Trophoblast cell (in vitro differentiated cells and primary cell): Measurements from ENCODE around the gene PDILT.
"Not testable (repeated sequence)": the region's sequence is repeated elsewhere in the genome, so short reads cannot be mapped to it uniquely, and the experiment has no call there.

Experiments
- DNase-seq, 2 donors: peaks; one replicate each; pipeline ENCODE4 v3.0.0-alpha.2; 2016
- H2AFZ ChIP-seq: 2 replicates; pipeline ENCODE4 v1.6.1; 2013; ENCODE audit warnings: low read length, moderate library complexity, mild to moderate bottlenecking; ENCODE audit not compliant: insufficient read depth, poor library complexity
- H2AK5ac ChIP-seq: 2 replicates; pipeline ENCODE4 v1.6.1; 2013; ENCODE audit warnings: mild to moderate bottlenecking, low read length
- H2BK120ac ChIP-seq: 2 replicates; pipeline ENCODE4 v1.6.1; 2013; ENCODE audit warnings: low read length, mild to moderate bottlenecking, moderate library complexity; ENCODE audit not compliant: insufficient read depth, poor library complexity
- H2BK12ac ChIP-seq: 2 replicates; pipeline ENCODE4 v1.6.1; 2013; ENCODE audit warnings: mild to moderate bottlenecking, low read length, moderate library complexity
- H2BK5ac ChIP-seq: 2 replicates; pipeline ENCODE4 v1.6.1; 2013; ENCODE audit warnings: low read length, low read depth, moderate library complexity, mild to moderate bottlenecking; ENCODE audit not compliant: poor library complexity
- H3K14ac ChIP-seq: 2 replicates; pipeline ENCODE4 v1.6.1; 2013; ENCODE audit warnings: mild to moderate bottlenecking, low read length
- H3K18ac ChIP-seq: 2 replicates; pipeline ENCODE4 v1.6.1; 2013; ENCODE audit warnings: mild to moderate bottlenecking, low read length
- H3K23ac ChIP-seq: 2 replicates; pipeline ENCODE4 v1.6.1; 2013; ENCODE audit warnings: low read length
- H3K27ac ChIP-seq: 2 replicates; pipeline ENCODE4 v1.5.1; 2013; ENCODE audit warnings: low read depth, mild to moderate bottlenecking, inconsistent platforms, low read length, moderate library complexity
- H3K27me3 ChIP-seq: 2 replicates; pipeline ENCODE4 v1.6.1; 2013; ENCODE audit warnings: inconsistent platforms, mild to moderate bottlenecking, low read length, moderate library complexity; ENCODE audit not compliant: insufficient read depth
- H3K36me3 ChIP-seq, 2 experiments: 1 replicate in 1 of 2; 2 replicates in 1 of 2; pipeline ENCODE4 v1.6.1; 2013; ENCODE audit warnings: low read length in 2 of 2, mild to moderate bottlenecking in 2 of 2, moderate library complexity in 1 of 2; ENCODE audit not compliant: insufficient read depth in 2 of 2, control insufficient read depth in 1 of 2
- H3K4ac ChIP-seq: 2 replicates; pipeline ENCODE4 v1.6.1; 2013; ENCODE audit warnings: low read depth, mild to moderate bottlenecking, low read length, moderate library complexity
- H3K4me1 ChIP-seq, 2 experiments: 1 replicate in 1 of 2; 2 replicates in 1 of 2; pipeline ENCODE4 v1.6.1; 2013; ENCODE audit warnings: low read length in 2 of 2, mild to moderate bottlenecking in 2 of 2, moderate library complexity in 1 of 2; ENCODE audit not compliant: insufficient read depth in 2 of 2, control insufficient read depth in 1 of 2
- H3K4me2 ChIP-seq: 2 replicates; pipeline ENCODE4 v1.6.1; 2013; ENCODE audit warnings: inconsistent platforms, mild to moderate bottlenecking, low read length, moderate library complexity
- H3K4me3 ChIP-seq: 2 replicates; pipeline ENCODE4 v1.5.1; 2013; ENCODE audit warnings: mild to moderate bottlenecking, low read depth, low read length, inconsistent platforms
- H3K79me1 ChIP-seq: one replicate; pipeline ENCODE4 v1.6.1; 2013; ENCODE audit warnings: low read length
- H3K79me2 ChIP-seq: 2 replicates; pipeline ENCODE4 v1.6.1; 2013; ENCODE audit warnings: low read length, mild to moderate bottlenecking; ENCODE audit not compliant: control insufficient read depth, insufficient read depth, poor library complexity
- H3K9ac ChIP-seq: 2 replicates; pipeline ENCODE4 v1.6.1; 2013; ENCODE audit warnings: mild to moderate bottlenecking, low read length
- H3K9me3 ChIP-seq: 2 replicates; pipeline ENCODE4 v1.6.1; 2013; ENCODE audit warnings: low read depth, mild to moderate bottlenecking, control low read depth, inconsistent platforms, low read length; ENCODE audit not compliant: insufficient read depth
- H4K12ac ChIP-seq: 2 replicates; pipeline ENCODE4 v1.6.1; 2013; ENCODE audit warnings: low read depth, mild to moderate bottlenecking, low read length, moderate library complexity
- H4K8ac ChIP-seq: 2 replicates; pipeline ENCODE4 v1.6.1; 2013; ENCODE audit warnings: low read depth, mild to moderate bottlenecking, low read length, moderate library complexity
- H4K91ac ChIP-seq: one replicate; pipeline ENCODE4 v1.6.1; 2013; ENCODE audit warnings: low read depth, mild to moderate bottlenecking, low read length, moderate library complexity
- WGBS: extraction: QIAGEN DNeasy Blood & Tissue Kit; methylation state at CpG from one replicate; pipeline ENCODE4 v1.1.7; 2013; ENCODE audit warnings: missing lambda C conversion rate; ENCODE audit not compliant: insufficient read length, insufficient coverage; ENCODE audit errors: extremely low coverage; 5-methylcytosine and 5-hydroxymethylcytosine counted together

Gene PDILT

DNA sequence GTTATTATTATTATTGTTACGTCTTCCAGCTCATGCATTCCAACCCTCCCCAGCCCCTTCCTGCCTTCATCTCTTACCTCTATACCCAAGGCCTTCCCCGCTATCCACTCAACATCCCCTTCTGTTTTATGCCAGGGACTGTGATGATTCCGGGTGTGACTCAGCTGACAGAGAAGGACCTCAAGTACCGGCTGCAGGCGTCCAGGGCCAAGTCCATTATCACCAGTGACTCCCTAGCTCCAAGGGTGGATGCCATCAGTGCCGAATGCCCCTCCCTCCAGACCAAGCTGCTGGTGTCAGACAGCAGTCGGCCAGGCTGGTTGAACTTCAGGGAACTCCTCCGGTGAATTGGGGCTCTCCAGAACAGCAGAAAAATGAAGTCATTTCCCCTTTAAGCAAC, 14.6 kb upstream of the PDILT start:
- WGBS, result no CpG with 5 or more reads among the region's 8 CpGs
- H3K14ac ChIP-seq, H3K27ac ChIP-seq, H3K79me1 ChIP-seq, H3K79me2 ChIP-seq, H2AK5ac ChIP-seq, H2BK5ac ChIP-seq, H4K12ac ChIP-seq, H4K8ac ChIP-seq, H3K9me3 ChIP-seq, H2AFZ ChIP-seq, H3K4me1 ChIP-seq, H3K4ac ChIP-seq, H3K18ac ChIP-seq, H3K4me2 ChIP-seq, H3K23ac ChIP-seq, H3K9ac ChIP-seq, H3K27me3 ChIP-seq, H4K91ac ChIP-seq, H2BK12ac ChIP-seq, H2BK120ac ChIP-seq, H3K4me3 ChIP-seq, H3K36me3 ChIP-seq, DNase-seq: not testable (repeated sequence)

- WGBS, result no CpG with 5 or more reads among the region's 1 CpG
- Histone ChIP-seq H3K4me1 (no peaks in the 10 kb centered on the region), H2BK5ac (no peak overlapping the region), H3K79me2 (no peaks in the 10 kb centered on the region), H3K23ac (no peak overlapping the region), H3K79me1 (no peaks in the 10 kb centered on the region), H3K14ac (no peak overlapping the region), H2BK12ac (no peak overlapping the region), H3K9ac (no peak overlapping the region), H2AK5ac (no peak overlapping the region), H3K27ac (no peak overlapping the region), H3K4ac (no peak overlapping the region), H2AFZ (no peak overlapping the region), H3K36me3 (no peaks in the 10 kb centered on the region), H4K8ac (no peak overlapping the region), H2BK120ac (no peak overlapping the region), H3K4me3 (no peak overlapping the region), H3K4me2 (no peak overlapping the region), H3K18ac (no peak overlapping the region), H4K12ac (no peak overlapping the region), H3K27me3 (no peaks in the 10 kb centered on the region), H3K9me3 (no peaks in the 10 kb centered on the region), H4K91ac (no peak overlapping the region)
- DNase-seq, result no peak
Measured at GRCh38 chr16:20415541-20415940, 11.0 kb upstream of the PDILT start.

GRCh38 chr16:20411055-20411454, 6.5 kb upstream of the PDILT start:
- DNase-seq, result no peak
- Histone ChIP-seq H3K4me3 (no peak overlapping the region), H3K79me2 (no peaks in the 10 kb centered on the region), H2BK12ac (no peak overlapping the region), H4K8ac (no peak overlapping the region), H4K91ac (no peak overlapping the region), H3K4ac (no peak overlapping the region), H2AFZ (no peak overlapping the region), H3K9ac (no peak overlapping the region), H2BK120ac (no peak overlapping the region), H3K18ac (no peak overlapping the region), H4K12ac (no peak overlapping the region), H3K27ac (no peak overlapping the region), H2BK5ac (no peak overlapping the region), H3K14ac (no peak overlapping the region), H3K27me3 (no peaks in the 10 kb centered on the region), H3K4me1 (no peaks in the 10 kb centered on the region), H3K36me3 (no peaks in the 10 kb centered on the region), H3K4me2 (no peak overlapping the region), H3K79me1 (no peaks in the 10 kb centered on the region), H3K9me3 (no peaks in the 10 kb centered on the region), H2AK5ac (no peak overlapping the region), H3K23ac (no peak overlapping the region)
- WGBS, result no CpG with 5 or more reads among the region's 2 CpGs

- no peak overlapping the region for H3K9ac ChIP-seq
- no peak overlapping the region for H3K4me2 ChIP-seq
- H4K8ac ChIP-seq, result no peak overlapping the region
- no peak overlapping the region for H3K14ac ChIP-seq
- H2AK5ac ChIP-seq, result no peak overlapping the region
- H2AFZ ChIP-seq, result no peak overlapping the region
- DNase-seq, result peak in 1 of 2 donors; percentile 18
- H2BK12ac ChIP-seq, result no peak overlapping the region
- H3K4me3 ChIP-seq, result no peak overlapping the region
- no peaks in the 10 kb centered on the region for H3K9me3 ChIP-seq
- WGBS, result no CpG with 5 or more reads among the region's 6 CpGs
- no peaks in the 10 kb centered on the region for H3K4me1 ChIP-seq
- H3K36me3 ChIP-seq, result no peaks in the 10 kb centered on the region
- no peak overlapping the region for H2BK120ac ChIP-seq
- H3K79me1 ChIP-seq, result no peaks in the 10 kb centered on the region
- no peak overlapping the region for H2BK5ac ChIP-seq
- H3K23ac ChIP-seq, result no peak overlapping the region
- H3K4ac ChIP-seq, result no peak overlapping the region
- no peak overlapping the region for H4K91ac ChIP-seq
- H3K79me2 ChIP-seq, result no peaks in the 10 kb centered on the region
- H4K12ac ChIP-seq, result no peak overlapping the region
- no peaks in the 10 kb centered on the region for H3K27me3 ChIP-seq
- H3K27ac ChIP-seq, result no peak overlapping the region
- H3K18ac ChIP-seq, result no peak overlapping the region
Measured at GRCh38 chr16:20410121-20410723, 5.7 kb upstream of the PDILT start.
